ENCODE measurements around the gene ANTXR1.

ANTXR1 gene

GRCh38 chr2:69188182-69188900, 175.4 kb downstream of the ANTXR1 start:
- no peak for FAIRE-seq

GRCh38 chr2:69190743-69191404, 177.9 kb downstream of the ANTXR1 start:
- no peak for FAIRE-seq

DNA sequence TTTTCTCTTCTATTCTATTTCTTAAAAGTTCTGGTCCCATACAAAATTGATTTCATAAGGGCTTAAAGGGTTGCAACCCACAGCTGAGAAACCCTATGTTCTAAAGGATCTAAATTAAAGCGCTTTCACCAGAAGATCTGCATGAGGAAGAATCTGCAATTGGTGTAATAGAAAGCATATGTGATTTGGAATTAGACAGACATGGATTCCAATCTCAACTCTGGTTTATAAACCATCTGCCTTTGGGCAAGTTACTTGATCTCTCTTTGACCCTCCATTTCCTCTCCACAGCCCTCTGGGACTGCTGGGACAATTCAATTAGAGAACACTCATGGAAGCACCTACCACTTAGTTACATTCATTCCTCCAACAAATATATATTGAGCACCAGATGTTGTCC, 178.7 kb downstream of the ANTXR1 start:
- FAIRE-seq, result no peak

DNA sequence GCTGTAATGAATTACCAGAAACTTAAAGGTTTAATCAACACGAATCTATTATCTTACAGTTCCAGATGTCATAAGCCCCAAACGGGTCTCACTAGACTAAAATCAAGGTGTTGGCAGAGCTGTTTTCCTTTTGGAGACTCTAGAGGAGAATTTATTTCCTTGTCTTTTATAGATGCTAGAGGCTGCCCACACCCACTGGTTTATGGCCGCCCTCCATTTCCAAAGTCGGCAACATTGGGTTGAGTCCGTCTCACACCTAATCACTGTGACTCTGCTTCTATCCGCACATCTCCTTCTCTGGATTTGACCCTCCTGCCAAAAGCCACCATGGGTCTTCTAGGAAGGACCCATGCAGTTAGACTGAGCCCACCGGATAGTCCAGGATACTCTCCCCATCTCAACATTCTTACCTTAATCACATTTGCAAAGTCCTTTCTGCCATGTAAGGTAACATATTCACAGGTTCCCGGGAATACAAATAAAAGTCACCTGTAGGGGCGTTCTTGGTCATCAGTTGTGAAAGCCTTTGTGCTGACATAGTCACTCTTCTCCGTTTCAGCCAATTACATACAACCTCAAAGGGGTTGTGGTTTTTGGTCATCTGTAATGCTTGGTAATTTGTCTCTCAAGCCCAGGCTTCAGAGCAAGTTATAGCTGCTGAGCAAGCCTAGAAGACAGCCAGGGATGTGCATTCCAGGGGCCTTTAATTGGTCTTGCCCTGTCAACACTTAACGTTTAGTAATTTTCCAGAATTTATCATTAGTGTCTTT, 179.4 kb downstream of the ANTXR1 start:
- FAIRE-seq, result no peak

- no peak for FAIRE-seq
These were observed 182.7 kb downstream of the ANTXR1 start for GRCh38 chr2:69195706-69196105.

GRCh38 chr2:69196327-69197117, 183.5 kb downstream of the ANTXR1 start:
- no peak for FAIRE-seq

DNA sequence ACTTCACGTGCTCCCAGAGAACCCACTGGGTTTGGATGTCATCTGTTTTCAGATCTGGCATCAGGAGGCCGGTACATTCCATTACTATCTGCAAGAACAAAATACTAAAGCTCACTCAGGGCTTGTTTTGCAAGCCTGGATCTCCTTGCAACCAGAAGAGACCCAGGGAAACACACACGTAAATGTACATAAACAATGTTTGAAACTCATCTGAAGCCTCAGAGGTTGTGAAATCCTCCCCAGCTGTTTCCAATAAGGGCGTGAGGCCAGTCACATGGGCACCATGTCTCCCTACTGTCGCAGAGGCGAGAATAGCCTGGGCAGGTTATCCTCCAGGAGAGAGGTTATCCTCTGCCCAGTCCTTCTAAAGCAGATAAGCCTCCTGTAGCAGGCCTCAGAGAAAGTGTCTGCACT, 187.1 kb downstream of the ANTXR1 start:
- no peak for FAIRE-seq

DNA sequence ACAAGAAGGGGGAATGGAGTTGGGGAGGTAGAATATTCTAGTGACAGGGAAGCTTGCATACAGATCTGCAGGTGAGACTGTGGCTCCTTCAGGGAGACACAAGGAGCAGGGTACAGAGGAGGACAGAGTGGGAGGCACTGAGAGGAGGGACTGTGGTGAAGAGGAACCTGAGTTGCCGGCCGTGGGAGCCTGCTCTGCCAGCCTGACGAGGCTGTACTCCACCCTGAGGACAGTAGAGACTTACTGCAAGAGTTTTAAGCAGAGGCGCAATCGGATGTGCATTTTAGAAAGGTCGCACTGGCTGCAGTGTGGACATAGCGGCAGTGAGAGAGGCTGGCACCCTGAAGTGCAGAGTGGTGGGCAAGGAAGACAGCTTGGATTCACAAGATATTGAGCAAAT, 188.3 kb downstream of the ANTXR1 start:
- no peak for FAIRE-seq

DNA sequence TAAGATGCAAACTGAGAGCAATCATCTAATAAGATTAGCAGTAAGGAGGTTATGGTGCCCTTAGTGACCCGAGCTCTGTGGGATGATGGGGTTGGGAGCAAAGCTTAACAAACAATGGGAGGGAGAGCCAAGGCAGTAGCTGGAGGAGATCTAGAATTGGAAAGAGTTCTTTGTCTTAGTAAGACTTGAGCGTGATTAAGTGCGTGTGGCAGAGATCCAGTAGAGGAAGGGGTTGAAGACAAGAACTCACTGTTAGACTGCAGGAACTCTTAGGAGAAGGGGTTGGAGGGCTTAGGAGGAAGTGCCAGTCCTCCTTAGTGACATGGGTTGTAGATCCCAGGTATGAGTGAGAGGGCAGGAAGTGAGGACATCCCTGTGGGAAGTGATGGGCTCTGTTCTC, 189.3 kb downstream of the ANTXR1 start:
- no peak for FAIRE-seq

DNA sequence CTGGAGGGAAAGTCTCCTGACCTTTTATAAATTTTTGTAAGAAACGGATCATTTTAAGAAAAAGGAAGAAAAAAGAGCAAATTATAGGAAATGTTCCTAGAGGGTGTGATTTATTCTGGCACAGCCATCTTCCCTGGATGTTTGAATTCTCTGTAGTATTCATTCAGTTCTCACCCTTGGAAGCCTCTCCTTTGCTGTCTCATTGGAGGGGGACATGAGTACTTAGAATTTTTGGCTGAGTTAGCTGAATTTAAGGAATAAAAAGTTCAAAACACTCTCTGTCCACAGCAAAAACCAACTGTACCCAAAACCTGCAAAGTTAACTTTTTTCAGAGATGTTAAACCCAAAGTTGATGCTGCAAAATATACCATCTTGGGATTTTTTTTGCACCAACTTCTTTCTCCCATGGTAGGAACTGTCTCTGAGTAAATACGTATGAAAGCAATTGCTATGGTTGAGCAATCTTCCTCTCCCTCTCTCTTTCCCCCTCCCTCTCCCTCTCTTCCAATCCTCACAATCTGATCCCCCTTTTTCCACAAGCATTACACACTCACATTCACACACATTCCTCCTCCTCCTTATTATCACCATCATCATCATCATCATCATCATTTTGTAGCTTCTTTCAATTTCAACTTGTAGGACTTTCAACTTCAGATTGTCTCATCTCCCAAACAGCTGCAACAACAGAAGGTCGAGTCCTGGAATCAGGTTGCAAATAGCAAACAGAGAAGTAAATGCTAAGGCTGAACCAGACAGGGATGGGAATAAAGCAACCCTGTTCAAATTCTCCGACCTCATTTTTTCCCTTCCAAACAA, 190.4 kb downstream of the ANTXR1 start:
- FAIRE-seq, result no peak

DNA sequence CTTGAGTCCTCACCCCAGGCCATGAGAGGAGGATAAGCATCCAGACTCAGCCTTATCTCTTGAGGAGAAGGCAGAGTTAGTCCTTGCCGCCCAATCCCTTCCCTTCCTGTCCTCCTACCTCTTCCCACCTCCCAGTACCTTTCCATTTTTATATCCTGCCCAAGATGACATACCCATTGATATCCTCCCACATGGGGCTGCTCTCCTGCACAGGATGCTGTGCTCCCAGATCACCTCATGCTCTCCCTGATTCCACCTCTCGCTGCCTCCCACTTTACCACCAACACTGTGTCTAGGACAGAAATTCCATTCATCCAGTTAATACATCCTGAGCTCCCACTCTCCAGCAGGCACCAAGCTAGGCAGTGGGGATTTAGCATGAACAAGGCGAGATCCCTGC, 191.7 kb downstream of the ANTXR1 start:
- FAIRE-seq, result no peak

DNA sequence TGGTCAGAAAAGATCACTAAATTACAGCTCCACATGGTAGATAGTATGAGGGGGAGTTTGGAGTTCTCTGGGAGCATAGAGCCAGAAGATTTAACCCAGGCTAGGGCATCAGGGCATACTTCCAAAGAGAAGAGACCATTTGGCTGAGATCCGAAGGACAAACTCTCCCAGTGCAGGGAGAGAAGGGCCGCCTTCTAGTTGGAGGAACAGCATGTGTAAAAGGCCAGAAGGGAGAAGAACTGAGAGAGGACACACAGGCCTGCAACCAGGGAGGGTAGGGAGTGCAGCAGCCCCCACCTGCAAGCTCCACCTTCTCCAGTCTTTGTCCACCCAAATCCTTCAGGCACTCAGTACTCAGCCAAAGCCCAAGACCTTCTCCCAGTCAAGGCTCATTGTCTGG, 192.1 kb downstream of the ANTXR1 start:
- no peak for FAIRE-seq

- no peak for FAIRE-seq
These were observed 192.5 kb downstream of the ANTXR1 start for GRCh38 chr2:69205491-69205890.

GRCh38 chr2:69208023-69208595, 195.1 kb downstream of the ANTXR1 start:
- no peak for FAIRE-seq

DNA sequence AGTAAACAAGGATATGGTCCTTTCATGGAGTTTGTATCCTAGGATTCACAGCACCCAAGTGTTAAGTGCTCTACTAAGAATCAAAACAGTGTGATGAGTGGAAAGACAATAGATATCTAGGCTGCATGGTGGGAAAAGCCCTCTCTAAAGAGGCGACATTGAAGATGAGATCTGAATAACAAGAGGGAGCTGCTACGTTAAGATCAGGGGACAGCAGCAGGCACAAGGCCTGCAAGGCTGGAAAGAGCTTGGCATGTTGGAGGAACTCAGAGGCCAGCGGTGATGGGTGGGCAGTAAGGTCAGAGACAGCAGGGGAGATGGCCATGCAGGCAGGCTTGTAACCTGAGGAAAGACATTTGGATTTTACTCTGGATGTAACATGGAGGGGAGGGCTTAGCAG, 196.5 kb downstream of the ANTXR1 start:
- no peak for FAIRE-seq

GRCh38 chr2:69210385-69210784, 197.4 kb downstream of the ANTXR1 start:
- no peak for FAIRE-seq

- no peak for FAIRE-seq
These were observed 198.1 kb downstream of the ANTXR1 start for GRCh38 chr2:69211048-69211447.

DNA sequence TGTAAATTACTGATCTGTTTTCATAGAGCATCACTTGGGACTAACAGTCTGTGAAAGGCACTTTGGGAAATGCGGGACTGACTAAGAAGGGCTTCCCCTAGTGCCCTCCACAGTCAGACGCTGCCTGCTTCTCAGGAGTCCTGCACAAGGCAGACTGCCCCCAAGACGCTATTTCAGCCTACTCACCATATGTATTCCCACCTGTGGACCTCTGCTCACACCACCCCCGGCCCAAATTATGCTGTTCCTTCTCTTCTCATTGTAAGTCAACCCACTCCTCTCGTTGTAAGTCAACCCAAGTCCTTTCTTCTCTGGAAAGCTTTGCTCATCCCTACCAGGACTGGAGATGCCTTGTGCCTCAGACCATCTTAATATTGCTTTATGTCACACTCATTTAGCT, 198.7 kb downstream of the ANTXR1 start:
- FAIRE-seq, result no peak

GRCh38 chr2:69212238-69213028, 199.5 kb downstream of the ANTXR1 start:
- FAIRE-seq, result no peak

DNA sequence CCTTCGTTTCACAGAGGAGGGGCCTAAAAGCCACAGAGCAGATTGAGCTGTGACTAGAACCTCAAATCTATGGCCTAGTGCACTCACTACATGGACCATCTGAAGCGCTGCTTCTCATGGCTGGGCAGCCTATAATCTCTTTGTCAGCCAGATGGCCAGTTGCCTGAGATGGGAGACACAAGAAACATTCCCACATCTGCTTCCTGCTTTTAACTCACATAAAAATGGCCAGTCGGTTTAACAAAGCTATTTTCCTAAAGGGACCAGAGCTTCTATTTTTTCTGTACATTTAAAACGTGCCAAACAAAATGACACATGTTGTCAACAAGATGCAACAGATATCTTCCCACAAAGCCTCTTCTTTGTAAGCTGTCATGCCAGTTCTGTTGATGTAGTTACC, 200.2 kb downstream of the ANTXR1 start:
- no peak for FAIRE-seq

DNA sequence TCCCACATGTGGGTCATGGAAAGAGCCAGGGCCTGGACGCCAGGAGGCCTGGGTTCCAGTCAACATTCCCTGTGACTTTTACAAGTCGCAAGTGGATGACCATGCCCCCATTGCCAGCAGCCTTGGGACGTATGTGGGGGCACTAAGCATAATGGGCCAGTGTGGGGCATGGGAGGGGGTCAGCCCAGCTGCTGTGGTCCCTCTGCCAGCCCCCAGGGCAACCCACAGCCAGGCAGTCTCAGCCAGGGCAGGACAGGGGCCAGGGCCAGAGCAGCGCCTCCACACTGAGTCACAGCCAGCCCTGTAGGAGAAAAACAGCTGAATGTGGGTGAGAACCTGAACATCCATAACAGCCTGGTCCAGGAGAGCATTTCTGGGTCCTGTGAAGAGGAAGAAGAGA, 200.8 kb downstream of the ANTXR1 start:
- no peak for FAIRE-seq

All from islet of Langerhans (tissue), 1 donor.